Hepatic stellate cell (primary cell): ENCODE measurements around the gene TMEM42.
A peak's percentile ranks its signal among the peaks of the same experiment; 100 is the strongest.

ENCODE experiments used
- DNase-seq: peaks from one replicate; pipeline ENCODE4 v3.0.0; 2011; ENCODE audit warnings: low spot score

The TMEM42 gene

DNA sequence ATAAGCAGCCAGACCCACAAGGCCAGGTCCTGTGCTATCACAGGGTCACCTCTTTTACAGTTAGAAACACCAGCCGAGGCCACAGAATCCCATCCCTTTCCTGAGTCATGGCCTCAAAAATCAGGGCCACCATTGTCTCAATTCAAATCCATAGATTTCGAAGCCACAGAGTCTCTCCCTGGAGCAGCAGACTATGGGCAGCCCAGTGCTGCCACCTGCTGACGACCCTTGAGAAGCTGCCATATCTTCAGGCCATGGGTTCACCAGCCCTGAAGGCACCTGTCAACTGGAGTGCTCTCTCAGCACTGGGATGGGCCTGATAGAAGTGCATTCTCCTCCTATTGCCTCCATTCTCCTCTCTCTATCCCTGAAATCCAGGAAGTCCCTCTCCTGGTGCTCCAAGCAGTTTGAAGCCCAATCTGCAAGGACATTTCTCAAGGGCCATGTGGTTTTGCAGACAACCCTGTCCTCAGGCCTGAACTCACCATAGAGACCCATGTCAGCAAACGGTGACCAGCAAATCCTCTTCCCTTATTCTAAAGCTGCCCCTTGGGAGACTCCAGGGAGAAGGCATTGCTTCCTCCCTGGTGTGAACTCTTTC, 52.3 kb downstream of the TMEM42 start:
- peak; percentile 82 for DNase-seq

DNA sequence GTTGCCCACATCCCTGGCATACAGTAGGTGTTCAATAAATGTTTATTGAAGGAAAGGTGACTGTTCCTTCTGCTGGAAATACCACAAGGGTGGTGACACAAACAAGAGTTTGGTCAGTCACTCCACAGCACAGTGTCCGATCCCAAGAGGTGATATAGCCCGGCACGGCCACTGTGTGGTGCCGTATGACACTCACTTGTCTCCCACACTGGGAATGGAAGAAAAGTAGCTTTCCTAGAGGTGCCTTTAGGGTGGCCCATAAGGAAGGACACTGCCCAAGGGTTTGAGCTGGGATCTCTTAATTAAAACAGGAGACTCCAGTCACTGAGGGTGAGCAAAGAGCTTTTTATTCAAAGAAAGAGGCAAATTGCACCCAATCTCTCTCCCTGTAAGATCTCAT, 53.2 kb downstream of the TMEM42 start:
- DNase-seq = peak; percentile 44
